HG03378 (cell line): ENCODE results near the gene ATOSB.
A peak's percentile ranks its signal among the peaks of the same experiment; 100 is the strongest.
"Not testable (repeated sequence)": the region's sequence is repeated elsewhere in the genome, so short reads cannot be mapped to it uniquely, and the experiment has no call there.

Experiments used
- ATAC-seq: cut with Tn5 transposase; IDR thresholded peaks from one replicate; pipeline ENCODE4 v1.9.1; 2021; ENCODE audit warnings: mild to moderate bottlenecking, moderate library complexity; ENCODE audit not compliant: unreplicated experiment

Gene ATOSB, protein sequence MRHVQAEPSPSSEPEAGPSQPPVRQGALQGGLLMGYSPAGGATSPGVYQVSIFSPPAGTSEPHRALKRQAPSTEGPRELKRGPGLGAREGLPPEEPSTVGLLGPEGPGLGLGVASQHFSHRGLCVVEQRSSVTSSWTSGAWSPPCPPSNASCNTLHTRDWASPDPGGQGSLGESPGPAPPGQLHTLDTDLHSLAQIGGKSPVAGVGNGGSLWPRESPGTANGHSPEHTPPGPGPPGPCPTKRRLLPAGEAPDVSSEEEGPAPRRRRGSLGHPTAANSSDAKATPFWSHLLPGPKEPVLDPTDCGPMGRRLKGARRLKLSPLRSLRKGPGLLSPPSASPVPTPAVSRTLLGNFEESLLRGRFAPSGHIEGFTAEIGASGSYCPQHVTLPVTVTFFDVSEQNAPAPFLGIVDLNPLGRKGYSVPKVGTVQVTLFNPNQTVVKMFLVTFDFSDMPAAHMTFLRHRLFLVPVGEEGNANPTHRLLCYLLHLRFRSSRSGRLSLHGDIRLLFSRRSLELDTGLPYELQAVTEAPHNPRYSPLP

DNA sequence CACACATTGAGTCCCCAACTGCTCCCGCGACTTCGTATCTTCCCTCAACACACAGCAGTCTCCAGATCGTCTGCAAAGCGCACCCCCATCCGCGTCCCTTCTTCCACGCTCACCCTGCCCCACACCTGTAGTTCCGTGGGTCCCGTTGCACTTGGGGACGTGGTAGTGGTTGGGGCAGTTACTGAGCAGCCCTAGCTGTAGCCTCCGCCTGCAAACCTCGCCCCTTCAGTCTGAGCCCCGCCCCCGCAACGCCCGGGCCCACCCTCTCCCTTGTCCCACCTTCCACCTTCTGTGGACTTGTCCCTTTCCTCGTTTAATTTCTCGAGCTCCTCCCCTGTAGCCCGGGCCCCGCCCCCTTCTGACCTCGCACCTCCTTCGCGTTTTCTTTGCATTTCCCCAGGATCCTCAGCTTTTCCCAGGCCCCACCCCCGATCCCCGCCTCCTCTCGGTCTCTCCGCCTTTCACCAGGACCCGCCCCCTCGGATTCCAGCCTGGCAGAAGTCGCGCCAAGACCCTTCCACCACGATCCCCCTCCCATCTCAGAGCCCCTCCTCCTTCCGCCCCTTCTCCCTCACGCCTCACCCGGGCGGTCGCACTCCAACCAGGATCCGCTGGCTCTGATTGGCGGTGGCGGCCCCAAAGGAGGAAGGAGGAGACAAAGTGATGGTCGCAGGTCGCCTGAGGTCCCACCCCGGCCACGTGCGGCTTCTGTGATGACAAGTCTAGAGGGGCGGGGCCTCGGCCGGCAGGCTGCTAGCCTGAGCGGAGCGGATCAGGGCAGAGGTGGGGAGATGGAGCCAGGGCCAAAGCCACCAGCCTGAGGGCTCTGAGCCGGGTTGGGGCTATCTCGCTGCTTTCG lies at the start of gene ATOSB:
Gene ATOSB (minus strand): TSS at position 183 of the 859 bp plus-strand sequence. CDS start 7,588 bp downstream, outside the sequence.
- ATAC-seq: peak; percentile 49

DNA sequence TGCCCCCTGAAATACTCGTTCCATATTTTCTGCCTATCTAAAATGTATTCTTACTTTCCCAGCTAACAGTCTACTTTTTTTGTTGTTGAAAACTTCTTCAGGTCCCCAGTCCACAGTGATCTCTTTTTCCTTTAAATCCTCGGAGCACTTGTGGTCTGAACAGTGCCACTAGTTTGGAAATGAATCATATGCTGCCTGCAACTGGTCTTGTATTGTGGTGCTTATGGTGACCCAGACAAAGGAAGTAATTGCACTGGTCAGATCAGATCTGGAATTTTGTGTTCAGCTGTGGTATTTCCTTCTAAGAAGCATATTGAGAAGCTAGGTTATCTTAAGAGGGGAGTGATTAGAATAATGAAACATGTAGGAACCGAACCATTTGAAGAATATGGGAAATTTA lies 49.0 kb upstream of the ATOSB start:
- ATAC-seq: no peak

DNA sequence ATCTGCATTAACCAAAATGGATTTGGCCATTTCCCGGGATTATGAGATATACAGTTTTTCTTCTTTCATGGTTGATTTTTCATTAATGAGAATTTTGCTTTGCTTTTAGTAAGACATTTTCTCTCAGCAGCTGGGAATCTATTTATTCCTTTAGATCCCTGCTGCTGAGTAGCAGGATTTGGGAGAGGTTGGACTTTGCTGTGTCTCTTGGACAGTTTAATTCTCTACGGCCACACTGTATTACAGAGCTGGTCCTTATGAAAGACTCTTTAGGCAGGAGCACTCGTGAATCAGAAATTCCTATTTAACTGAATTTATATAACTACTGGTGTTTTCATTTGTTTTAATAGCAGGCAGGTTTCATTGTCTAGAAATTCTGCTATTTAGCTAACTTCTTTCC lies 47.8 kb upstream of the ATOSB start:
- no peak for ATAC-seq

DNA sequence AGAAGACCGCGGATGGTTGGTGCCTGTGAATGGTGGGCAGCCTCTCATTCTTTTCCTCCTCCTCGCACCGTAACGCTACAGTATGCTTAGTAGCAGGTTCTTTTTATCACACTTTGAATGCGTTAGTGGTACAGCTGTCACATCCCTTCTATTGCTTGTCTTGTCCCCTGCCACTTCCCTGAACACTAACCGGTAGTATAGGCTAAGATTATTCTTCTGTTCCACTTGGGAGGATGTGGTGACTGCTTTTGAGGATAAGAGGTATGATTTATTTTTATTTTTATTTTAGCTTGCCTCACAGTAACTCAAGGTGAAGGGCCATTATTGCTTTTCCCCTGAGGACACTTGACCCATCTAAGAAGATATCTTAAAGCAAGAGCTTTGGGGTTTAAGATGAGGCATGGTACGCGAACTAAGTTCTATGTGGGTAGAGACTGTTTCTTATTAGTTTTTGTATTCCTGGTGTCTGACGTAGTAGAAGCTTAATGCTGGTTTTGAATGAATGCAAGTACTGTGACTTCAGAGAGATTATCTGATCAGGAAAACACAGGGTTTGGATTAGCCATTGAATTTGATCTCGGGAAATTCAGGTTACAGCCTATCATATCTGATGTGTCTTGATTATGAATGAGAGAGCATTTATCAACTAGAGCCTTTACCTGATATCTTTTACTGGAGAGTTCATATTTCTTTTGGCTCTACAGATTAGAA lies 47.1 kb upstream of the ATOSB start:
- no peak for ATAC-seq

DNA sequence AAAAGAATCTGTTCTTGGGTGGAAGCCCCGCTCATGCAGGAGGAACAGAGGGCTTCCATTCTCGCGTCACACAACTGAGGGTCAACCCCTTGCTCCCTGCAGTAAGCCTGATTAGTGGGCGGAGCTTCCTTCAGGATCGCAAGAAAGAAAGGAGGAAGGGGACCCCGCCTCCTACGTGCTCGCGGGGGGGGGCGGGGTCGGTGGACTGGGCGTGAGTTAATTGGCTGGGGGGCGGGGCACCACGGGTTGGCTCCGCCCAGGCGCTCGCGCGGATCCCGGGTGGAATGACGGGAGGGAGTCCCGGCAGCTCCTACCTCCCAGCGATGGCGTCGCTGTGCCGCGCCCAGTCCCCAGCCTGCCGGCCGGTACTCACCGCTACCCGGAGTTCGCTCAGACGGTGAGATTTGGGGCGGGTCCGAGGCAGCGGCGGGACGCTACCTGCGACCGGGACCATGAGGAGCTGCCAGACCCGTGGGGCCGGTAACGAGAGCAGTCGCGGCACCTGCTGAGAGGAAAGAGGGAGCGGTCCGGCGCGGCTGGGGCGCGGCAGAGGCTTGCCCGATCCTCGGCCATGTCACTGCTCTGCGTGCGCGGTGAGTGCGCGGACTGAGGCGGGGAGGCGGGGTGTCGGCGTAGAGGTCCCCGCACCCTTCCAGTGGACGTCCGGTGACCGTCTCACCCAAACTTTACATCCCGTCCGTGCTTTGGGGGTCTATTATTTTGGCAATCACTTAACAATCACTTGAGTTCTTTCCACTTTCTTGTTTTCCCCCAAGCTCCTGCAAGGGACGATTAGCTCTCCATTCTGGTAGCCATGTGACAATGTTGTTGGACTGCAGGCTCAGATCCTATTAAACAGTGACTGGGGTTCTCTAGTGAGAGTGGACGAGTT lies 46.3 kb upstream of the ATOSB start, which contains the start of gene UNC13B:
Gene UNC13B (plus strand): TSS at position 297 of the 892 bp plus-strand sequence. CDS start 275 bp downstream, at position 572.
- ATAC-seq: peak; percentile 52

DNA sequence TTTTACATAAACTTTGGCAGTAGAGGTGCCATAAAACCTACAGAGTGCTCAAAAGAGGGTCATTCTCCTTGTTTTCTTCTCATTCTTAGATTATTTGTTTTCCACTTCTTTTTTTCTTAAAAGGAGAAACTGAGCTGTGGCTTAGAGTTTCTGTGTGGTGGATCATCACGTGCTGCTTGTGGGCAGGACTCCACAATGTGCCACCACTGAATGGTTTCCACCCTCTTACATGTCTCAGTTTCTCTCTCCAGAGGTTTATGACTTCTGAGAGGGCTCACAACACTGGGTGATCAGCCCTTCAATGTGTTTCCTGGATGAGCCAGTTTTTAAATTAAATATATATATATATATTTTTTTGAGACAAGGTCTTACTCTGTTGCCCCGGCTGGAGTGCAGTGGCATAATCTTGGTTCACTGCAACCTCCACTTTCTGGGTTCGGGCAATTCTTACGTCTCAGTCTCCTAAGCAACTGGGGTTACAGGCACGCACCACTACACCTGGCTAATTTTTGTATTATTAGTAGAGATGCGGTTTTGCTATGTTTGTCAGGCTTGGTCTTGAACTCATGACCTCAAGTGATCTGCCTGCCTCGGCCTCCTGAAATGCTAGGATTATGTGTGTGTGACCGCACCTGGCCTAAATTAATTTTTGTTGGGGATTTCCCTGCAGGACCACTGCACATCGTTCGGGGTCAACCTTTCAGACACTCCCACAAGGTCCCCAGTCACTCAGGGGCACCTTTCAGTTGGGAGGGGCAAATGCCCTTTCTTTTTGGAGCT lies 43.0 kb upstream of the ATOSB start:
- ATAC-seq: no peak

DNA sequence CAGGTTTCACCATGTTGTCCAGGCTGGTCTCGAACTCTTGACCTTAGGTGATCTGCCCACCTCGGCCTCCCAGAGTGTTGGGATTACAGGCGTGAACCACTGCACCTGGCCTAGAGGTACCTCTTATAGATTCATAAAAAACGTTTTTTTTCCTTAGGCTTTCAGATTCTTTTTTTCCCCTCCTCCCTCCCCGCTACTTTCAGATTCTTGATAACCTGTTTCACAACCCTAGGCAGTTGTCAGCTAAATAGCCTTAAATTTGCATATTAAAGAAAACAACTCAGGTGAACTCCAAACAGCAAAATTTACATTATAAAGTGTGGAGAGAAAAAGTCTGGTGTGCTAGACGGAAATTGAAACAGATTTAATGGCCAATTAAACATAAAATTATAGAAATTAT lies 42.2 kb upstream of the ATOSB start:
- not testable (repeated sequence) for ATAC-seq

DNA sequence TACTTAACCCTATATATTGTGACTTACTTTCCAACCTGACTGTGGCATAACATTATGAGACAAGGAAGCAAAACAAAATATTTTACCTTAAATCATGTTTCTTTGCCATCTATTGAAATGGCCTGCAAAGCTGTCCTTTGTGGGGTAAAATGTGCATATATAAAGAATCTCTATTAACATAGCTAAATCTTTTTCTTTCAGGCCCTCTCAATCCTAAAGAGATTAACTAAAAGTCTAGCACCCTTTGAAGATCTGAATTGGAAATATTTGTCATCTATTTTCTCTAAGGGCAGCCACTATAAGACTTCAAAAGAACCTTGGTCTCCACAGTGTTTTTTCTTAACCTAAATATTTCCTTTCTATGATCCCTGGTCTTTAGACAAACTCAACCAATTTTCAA lies 41.1 kb upstream of the ATOSB start:
- ATAC-seq: no peak

DNA sequence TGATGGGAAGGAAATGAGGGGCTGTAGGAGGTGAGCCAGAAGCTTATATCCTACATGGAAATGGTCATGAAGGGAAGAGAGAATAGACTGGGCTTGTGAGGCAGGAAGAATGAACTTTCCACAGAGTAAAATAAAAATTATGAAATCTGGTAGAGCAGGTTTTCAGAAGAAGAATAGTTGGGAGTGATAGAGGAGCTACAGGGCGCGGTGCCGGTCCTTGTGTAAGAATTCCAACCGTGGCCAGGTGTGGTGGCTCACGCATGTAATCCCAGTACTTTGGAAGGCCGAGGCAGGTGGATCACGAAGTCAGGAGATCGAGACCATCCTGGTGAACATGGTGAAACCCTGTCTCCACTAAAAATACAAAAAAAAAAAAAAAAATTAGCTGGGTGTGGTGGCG lies 37.3 kb upstream of the ATOSB start:
- no peak for ATAC-seq

DNA sequence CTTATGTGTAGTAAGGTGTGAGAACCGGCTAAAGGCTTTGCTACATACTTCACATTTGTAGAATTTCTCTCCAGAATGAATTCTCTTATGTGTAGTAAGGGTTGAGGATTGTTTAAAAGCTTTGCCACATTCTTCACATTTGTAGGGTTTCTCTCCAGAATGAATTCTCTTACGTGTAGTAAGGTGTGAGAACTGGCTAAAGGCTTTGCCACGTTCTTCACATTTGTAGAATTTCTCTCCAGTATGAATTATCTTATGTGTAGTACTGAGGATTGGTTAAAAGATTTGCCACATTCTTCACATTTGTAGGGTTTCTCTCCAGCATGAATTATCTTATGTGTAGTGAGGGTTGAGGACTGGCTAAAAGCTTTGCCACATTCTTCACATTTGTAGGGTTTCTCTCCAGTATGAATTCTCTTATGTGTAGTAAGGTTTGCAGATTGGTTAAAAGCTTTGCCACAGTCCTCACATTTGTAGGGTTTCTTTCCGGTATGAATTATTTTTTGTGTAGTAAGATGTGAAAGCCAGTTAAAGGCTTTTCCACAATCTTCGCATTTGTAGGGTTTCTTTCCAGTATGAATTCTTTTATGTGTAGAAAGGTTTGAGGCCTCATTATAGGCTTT lies 32.4 kb upstream of the ATOSB start:
- ATAC-seq: not testable (repeated sequence)

DNA sequence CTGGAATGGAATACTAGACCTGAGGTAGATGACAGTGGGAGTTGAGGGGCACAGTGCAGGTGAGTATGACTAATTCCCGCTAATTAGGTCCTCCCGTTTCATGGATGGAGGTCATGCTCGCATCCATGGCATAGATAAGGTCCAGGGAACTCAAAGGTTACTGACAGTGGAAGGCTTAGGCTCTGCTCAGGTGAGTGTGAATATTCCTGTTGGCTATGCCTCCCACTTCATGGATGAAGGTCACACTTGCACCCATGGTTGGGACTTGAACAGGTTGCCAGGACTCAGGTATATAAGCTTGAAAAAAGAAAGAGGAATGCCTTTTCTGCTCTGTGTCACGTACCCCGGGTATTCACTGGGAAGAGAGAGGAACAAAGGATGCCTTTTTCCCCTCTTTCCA lies 26.4 kb upstream of the ATOSB start:
- ATAC-seq: no peak

DNA sequence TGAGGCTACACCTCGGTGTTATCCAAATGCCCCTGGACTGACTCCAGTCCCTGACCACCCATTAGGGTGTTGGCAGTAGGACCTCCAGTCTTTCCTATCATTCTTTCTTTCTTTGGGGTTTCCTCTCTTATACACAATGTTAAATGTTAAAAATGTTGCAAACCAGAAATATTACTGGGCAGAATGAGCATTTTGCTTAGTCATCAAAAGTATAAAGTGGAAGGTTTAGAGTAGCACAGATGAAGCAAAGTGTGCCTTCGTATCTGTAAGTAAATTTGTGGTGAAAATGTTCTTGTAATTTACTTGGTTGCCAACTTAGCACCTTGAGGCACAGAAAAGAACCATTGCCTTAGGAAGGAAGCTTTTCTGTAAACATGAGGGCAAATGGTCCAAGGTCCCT lies 24.4 kb upstream of the ATOSB start:
- ATAC-seq: no peak

DNA sequence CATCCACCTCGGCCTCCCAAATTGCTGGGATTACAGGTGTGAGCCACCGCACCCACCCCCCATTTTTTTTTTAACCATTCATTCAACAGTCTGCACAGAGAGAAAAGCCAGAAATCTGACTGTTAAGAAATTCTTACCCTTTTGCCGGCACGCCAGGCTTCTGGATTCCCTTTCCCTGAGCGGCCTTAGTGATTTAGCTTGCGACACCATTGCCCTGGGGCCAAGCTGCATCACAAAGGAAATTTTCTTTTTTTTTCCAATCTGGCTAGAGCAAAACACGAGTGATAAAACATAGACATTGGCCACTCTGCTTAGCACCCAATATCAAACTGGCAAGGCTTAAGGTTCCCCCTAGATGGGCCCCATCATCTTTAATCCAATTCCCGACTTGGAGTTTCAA lies 21.2 kb upstream of the ATOSB start:
- ATAC-seq: no peak

DNA sequence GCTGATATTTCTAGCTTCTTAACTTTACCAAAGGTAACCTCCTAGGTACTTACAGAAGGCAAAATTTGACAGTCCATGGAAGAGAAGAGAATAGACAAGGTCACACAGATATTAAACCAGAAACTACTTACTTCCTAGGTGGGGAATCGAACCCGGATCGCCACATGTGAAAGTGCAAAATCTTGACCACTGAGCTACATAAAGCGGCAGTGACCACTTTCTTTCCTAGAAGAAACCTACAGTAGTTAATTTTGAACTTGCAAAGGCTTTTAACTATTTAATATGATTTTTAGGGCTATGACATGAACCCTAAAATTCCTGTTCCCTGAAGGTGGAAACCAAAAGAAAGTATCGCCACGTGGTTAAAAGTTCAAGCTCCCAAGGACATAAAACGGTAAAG lies 20.3 kb upstream of the ATOSB start:
- no peak for ATAC-seq

DNA sequence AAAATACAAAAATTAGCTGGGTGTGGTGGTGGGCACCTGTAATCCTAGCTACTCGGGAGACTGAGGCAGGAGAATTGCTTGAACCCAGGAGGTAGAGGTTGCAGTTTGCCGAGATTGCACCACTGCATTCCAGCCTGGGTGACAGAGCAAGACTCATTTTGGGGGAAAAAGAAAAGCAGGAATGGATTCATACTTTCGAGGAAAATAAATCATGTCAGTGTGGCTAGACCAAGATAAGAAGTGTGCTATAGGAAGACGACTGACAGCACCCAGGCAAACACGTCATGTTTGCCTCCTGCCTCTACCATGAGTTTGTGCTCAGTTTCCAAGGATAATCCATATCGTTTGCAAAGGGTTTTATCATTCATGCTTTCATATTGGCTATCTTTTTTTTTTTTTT lies 19.3 kb upstream of the ATOSB start:
- ATAC-seq: no peak

DNA sequence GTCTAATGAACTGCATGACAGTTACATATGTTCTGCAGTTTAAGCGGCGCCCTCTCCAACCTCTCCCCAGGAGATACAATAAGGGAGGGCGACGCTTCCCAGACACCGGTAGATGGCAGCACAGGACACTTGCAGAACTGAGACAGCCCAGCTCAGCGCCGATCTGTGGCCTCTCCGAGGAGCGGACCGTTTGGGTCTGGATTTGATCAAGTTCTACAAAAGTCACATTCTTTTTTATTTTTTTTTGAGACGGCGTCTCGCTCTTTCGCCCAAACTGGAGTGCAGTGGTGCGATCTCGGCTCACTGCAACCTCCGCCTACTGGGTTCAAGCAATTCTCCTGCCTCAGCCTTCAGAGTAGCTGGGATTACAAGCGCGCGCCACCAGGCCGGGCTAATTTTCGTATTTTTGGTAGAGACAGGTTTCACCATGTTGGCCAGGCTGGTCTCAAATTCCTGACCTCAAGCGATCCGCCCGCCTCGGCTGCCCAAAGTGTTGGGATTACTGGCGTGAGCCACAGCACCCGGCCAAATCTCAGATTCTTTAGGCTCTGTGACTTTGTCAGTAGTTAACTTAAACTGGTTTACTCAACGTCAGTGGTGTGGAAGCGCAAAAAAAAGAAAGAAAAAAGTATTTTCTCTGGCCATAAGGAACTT lies 1.4 kb upstream of the ATOSB start:
- ATAC-seq: peak; percentile 54

DNA sequence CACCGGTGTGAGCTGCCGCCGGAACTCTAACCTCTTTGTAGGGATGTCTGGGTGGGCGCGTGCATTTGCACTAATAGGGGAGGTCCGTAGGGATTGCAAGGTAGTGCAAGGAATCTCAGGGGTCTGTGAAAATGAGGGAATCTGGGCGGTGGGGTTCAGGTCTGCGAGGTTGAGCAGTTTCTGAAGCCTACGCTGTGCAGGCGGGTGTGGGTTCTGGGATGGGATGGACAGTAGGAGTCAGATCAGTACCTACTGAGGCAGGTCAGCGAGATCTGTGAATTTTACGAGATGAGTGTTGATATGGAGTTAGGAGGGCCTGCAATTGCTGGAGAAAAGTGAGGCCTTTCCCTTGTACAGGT lies 856 bp upstream of the ATOSB start:
- no peak for ATAC-seq

DNA sequence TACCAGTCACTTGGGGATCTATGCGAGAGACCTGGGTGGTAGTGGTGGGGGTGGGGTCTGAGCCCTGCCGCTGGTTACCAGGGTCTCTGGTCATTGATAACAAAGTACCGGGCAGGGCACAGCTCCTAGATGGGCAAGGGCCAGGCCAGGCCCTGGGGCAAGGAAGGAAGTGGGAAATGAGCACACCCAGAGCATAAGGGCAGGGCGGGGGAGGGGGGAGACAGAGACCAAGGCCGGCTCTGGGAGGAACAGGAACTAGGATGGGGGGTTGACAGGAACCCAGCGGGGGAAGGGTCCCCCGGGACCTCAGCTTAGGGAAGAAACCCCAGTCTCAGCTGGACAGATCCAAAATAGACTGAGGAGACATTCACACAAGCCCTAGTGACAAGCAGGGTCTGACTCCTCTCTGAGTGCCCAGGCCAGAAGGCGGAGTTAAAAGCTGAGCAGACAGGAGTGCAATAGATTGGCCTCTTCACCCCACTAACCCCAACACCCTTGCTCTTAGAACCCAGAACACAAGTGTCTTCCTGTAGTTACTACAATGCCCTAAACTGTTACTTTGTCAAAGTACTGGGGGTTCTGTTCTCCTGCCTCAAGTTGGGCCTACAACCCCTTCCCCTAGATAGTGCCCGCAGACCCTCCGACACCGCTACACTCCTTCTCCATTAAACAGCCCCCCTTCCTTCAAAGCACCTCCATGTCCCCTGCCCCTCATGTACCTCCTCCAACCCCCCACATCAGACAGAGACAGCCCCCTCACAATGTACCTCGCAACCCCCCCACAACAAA lies 628 bp downstream of the ATOSB start:
- ATAC-seq: no peak
